ENCODE data around the gene RASGRF2. TPM values are rescaled to one million over a fixed set of nuclear protein-coding genes. Genes with fewer than 3 reads are reported as not detected.

Gene RASGRF2
- total and polyA plus RNA-seq, 2 experiments from 2014 or later: 0.04 TPM; not detected in 1

- H3K9me2 ChIP-seq (ENCODE audit: insufficient read depth): no peaks in the 10 kb centered on the region
- H3K9ac ChIP-seq: no peak overlapping the region
- no peak for DNase-seq
- no peak overlapping the region for H3K4me2 ChIP-seq (ENCODE audit: unreplicated experiment)
- no peak for TF ChIP-seq EZH2phosphoT487 (IDR thresholded peaks at IDR 0.05; ENCODE audit: insufficient read depth, low read depth)
- no peak for TF ChIP-seq EZH2 (IDR thresholded peaks at IDR 0.05; ENCODE audit: insufficient read depth, poor library complexity, severe bottlenecking)
- in situ Hi-C loops (cut with MboI): no loop called here
- H3K36me3 ChIP-seq (ENCODE audit: low read depth): no peaks in the 10 kb centered on the region
- H3F3A ChIP-seq (ENCODE audit: insufficient read depth): no peaks in the 10 kb centered on the region
- no peaks in the 10 kb centered on the region for H3K27me3 ChIP-seq (replicated peaks; ENCODE audit: insufficient read depth)
- no peaks in the 10 kb centered on the region for H3K9me3 ChIP-seq (ENCODE audit: low read depth)
- H3K4me3 ChIP-seq: no peak overlapping the region
- no peaks in the 10 kb centered on the region for H3K79me2 ChIP-seq (ENCODE audit: insufficient read depth)
- H2AFZ ChIP-seq: no peak overlapping the region
- WGBS, 2 experiments (ENCODE audit: low coverage in 1 of 2, low lambda C conversion rate in 2 of 2, missing lambda C conversion rate in 2 of 2): 49 to 58% methylated on average over 3 of the region's 3 CpGs
- H3K4me1 ChIP-seq (ENCODE audit: insufficient read depth): no peaks in the 10 kb centered on the region
- H3K27ac ChIP-seq: no peak overlapping the region
- H4K20me1 ChIP-seq (ENCODE audit: insufficient read depth): no peaks in the 10 kb centered on the region
Observed at GRCh38 chr5:81136557-81136956, 176.4 kb downstream of the RASGRF2 start.

GRCh38 chr5:81137833-81138232 is 177.7 kb downstream of the RASGRF2 start:
- H4K20me1 ChIP-seq (ENCODE audit: insufficient read depth): no peaks in the 10 kb centered on the region
- H3K4me3 ChIP-seq: no peak overlapping the region
- no peaks in the 10 kb centered on the region for H3K4me1 ChIP-seq (ENCODE audit: insufficient read depth)
- WGBS, 2 experiments (ENCODE audit: low coverage in 1 of 2, low lambda C conversion rate in 2 of 2, missing lambda C conversion rate in 2 of 2): 53 to 67% methylated on average over 2 of the region's 2 CpGs
- no peak overlapping the region for H3K9ac ChIP-seq
- in situ Hi-C loops (cut with MboI): no loop called here
- no peaks in the 10 kb centered on the region for H3K9me3 ChIP-seq (ENCODE audit: low read depth)
- H3K79me2 ChIP-seq (ENCODE audit: insufficient read depth): no peaks in the 10 kb centered on the region
- no peak for DNase-seq
- no peaks in the 10 kb centered on the region for H3K9me2 ChIP-seq (ENCODE audit: insufficient read depth)
- TF ChIP-seq EZH2 (IDR thresholded peaks at IDR 0.05; ENCODE audit: insufficient read depth, poor library complexity, severe bottlenecking) (no peak), EZH2phosphoT487 (IDR thresholded peaks at IDR 0.05; ENCODE audit: insufficient read depth, low read depth) (no peak)
- H3K27ac ChIP-seq: no peak overlapping the region
- H3K4me2 ChIP-seq (ENCODE audit: unreplicated experiment): no peak overlapping the region
- H3K36me3 ChIP-seq (ENCODE audit: low read depth): no peaks in the 10 kb centered on the region
- H2AFZ ChIP-seq: no peak overlapping the region
- H3K27me3 ChIP-seq (replicated peaks; ENCODE audit: insufficient read depth): no peaks in the 10 kb centered on the region
- H3F3A ChIP-seq (ENCODE audit: insufficient read depth): no peaks in the 10 kb centered on the region

GRCh38 chr5:81140441-81140840 is 180.3 kb downstream of the RASGRF2 start:
- Histone ChIP-seq H3K36me3 (ENCODE audit: low read depth) (no peaks in the 10 kb centered on the region), H3F3A (ENCODE audit: insufficient read depth) (no peaks in the 10 kb centered on the region), H2AFZ (no peak overlapping the region), H3K9ac (no peak overlapping the region), H3K4me1 (ENCODE audit: insufficient read depth) (no peaks in the 10 kb centered on the region), H4K20me1 (ENCODE audit: insufficient read depth) (no peaks in the 10 kb centered on the region), H3K4me2 (ENCODE audit: unreplicated experiment) (no peak overlapping the region), H3K4me3 (no peak overlapping the region), H3K79me2 (ENCODE audit: insufficient read depth) (no peaks in the 10 kb centered on the region), H3K27me3 (replicated peaks; ENCODE audit: insufficient read depth) (0 out of 2 replicates have a peak, but pooled peaks cover 4% of the 10 kb centered on the region), H3K9me2 (ENCODE audit: insufficient read depth) (no peaks in the 10 kb centered on the region), H3K9me3 (ENCODE audit: low read depth) (no peaks in the 10 kb centered on the region), H3K27ac (no peak overlapping the region)
- TF ChIP-seq EZH2phosphoT487 (IDR thresholded peaks at IDR 0.05; ENCODE audit: insufficient read depth, low read depth) (no peak), EZH2 (IDR thresholded peaks at IDR 0.05; ENCODE audit: insufficient read depth, poor library complexity, severe bottlenecking) (no peak)
- in situ Hi-C loops (cut with MboI): no loop called here
- WGBS, 2 experiments (ENCODE audit: low coverage in 1 of 2, low lambda C conversion rate in 2 of 2, missing lambda C conversion rate in 2 of 2): 35 to 39% methylated on average over 4 of the region's 4 CpGs
- DNase-seq: no peak

DNA sequence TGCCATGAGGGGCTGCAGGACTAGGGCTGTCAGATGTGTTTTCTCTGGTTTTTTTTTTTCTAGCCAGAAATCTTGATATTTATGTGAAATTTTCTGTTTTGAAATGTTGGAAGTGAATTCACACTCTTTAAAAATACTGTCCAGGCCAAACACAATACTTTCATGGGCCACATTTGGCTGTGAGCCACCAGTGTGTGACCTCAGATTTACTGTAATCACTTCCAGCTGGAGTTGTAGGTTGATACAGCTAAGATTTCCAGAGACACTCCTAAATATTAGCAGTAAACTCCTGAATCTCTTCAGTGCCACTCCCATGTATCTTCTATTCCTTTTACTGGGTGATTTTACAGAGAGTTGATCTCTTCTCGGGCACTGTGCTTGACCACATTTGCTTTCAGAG is 180.8 kb downstream of the RASGRF2 start:
- Histone ChIP-seq H3K36me3 (ENCODE audit: low read depth) (no peaks in the 10 kb centered on the region), H3K4me2 (ENCODE audit: unreplicated experiment) (no peak overlapping the region), H3K4me1 (ENCODE audit: insufficient read depth) (no peaks in the 10 kb centered on the region), H3K9ac (no peak overlapping the region), H3K4me3 (no peak overlapping the region), H4K20me1 (ENCODE audit: insufficient read depth) (no peaks in the 10 kb centered on the region), H2AFZ (no peak overlapping the region), H3K9me3 (ENCODE audit: low read depth) (no peaks in the 10 kb centered on the region), H3K27me3 (replicated peaks; ENCODE audit: insufficient read depth) (0 out of 2 replicates have a peak, but pooled peaks cover 4% of the 10 kb centered on the region), H3F3A (ENCODE audit: insufficient read depth) (no peaks in the 10 kb centered on the region), H3K79me2 (ENCODE audit: insufficient read depth) (no peaks in the 10 kb centered on the region), H3K9me2 (ENCODE audit: insufficient read depth) (no peaks in the 10 kb centered on the region), H3K27ac (no peak overlapping the region)
- in situ Hi-C loops (cut with MboI): no loop called here
- peak; percentile 68 for DNase-seq
- 16 to 22% methylated on average over 1 of the region's 1 CpG for WGBS, 2 experiments (ENCODE audit: low coverage in 1 of 2, low lambda C conversion rate in 2 of 2, missing lambda C conversion rate in 2 of 2)
- no peak for TF ChIP-seq EZH2phosphoT487 (IDR thresholded peaks at IDR 0.05; ENCODE audit: insufficient read depth, low read depth)
- no peak for TF ChIP-seq EZH2 (IDR thresholded peaks at IDR 0.05; ENCODE audit: insufficient read depth, poor library complexity, severe bottlenecking)

- Histone ChIP-seq H2AFZ (no peak overlapping the region), H3K4me3 (no peak overlapping the region), H3K36me3 (ENCODE audit: low read depth) (no peaks in the 10 kb centered on the region), H4K20me1 (ENCODE audit: insufficient read depth) (no peaks in the 10 kb centered on the region), H3K4me1 (ENCODE audit: insufficient read depth) (no peaks in the 10 kb centered on the region), H3K27me3 (replicated peaks; ENCODE audit: insufficient read depth) (0 out of 2 replicates have a peak, but pooled peaks cover 4% of the 10 kb centered on the region), H3K79me2 (ENCODE audit: insufficient read depth) (no peaks in the 10 kb centered on the region), H3K27ac (no peak overlapping the region), H3K9ac (no peak overlapping the region), H3K9me3 (ENCODE audit: low read depth) (no peaks in the 10 kb centered on the region), H3F3A (ENCODE audit: insufficient read depth) (no peaks in the 10 kb centered on the region), H3K4me2 (ENCODE audit: unreplicated experiment) (no peak overlapping the region), H3K9me2 (ENCODE audit: insufficient read depth) (no peaks in the 10 kb centered on the region)
- 64 to 71% methylated on average over 3 of the region's 3 CpGs for WGBS, 2 experiments (ENCODE audit: low coverage in 1 of 2, low lambda C conversion rate in 2 of 2, missing lambda C conversion rate in 2 of 2)
- TF ChIP-seq EZH2phosphoT487 (IDR thresholded peaks at IDR 0.05; ENCODE audit: insufficient read depth, low read depth) (no peak), EZH2 (IDR thresholded peaks at IDR 0.05; ENCODE audit: insufficient read depth, poor library complexity, severe bottlenecking) (no peak)
- no peak for DNase-seq
- in situ Hi-C loops (cut with MboI): no loop called here
Observed at GRCh38 chr5:81142108-81142507, 181.9 kb downstream of the RASGRF2 start.

Measured in GM23248 (cell line).